Measurements from ENCODE around the gene HS3ST5. TPM values are rescaled to one million over a fixed set of nuclear protein-coding genes. Genes with fewer than 3 reads are reported as not detected.
"Not testable (repeated sequence)": the region's sequence is repeated elsewhere in the genome, so short reads cannot be mapped to it uniquely, and the experiment has no call there.

HS3ST5 gene
- polyA plus RNA-seq, 12 donors: 0.24 to 1.7 (median 1.1) TPM; not detected in 2

DNA sequence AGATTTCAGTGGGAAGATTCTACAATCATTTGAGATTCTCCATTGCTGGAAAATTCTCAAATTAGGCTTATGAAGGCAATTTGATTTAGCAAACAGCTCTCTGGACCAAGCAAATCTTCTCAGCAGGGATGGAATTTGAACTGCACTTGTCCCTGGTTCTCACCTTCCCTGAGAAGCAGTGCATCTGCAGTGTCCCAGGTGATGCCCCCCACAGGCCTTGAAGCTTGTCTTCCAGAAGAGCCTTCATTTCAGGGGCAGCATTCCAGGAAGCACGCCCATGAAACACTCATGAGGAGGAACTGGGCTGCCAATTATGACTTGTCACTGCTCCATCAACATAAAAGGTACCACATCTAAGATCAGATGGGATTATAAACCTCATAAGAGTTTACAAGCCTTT, 289.0 kb downstream of the HS3ST5 start:
- DNase-seq: no peak

DNA sequence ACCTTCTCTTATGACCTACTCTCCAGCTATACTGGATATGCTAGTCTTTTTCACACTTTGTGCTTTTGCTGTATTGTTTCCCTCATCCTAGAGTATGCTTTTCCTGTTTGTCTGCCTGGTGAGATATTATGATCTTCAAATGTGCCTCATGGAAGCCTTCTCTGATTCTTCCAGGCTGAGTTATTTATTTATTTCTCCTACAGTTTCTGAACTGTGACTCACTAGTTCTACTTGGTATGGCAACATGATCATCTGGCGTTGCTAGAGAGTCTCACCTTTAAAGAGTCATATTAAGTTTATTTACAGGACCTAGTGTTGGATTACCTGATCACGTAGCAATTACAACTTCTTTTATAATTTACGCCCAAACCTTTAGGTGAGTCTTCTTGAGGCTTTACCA, 290.7 kb downstream of the HS3ST5 start:
- DNase-seq: no peak

DNA sequence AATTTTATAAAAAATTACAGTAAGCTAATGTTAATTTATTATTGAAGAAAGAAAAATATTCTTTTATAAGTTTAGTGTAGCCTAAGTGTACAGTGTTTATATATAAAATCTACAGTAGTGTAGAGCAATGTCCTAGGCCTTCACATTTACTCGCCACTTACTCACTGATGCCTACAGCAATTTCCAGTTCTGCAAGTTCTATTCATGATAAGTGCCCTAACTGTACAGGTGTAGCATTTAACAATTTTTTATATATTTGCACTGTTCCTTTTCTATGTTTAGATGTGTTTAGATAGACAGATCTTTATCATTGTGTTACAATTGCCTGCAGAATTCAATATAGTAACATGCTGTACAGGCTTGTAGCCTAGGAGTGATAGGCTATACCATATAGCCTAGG, 291.8 kb downstream of the HS3ST5 start:
- DNase-seq: no peak

DNA sequence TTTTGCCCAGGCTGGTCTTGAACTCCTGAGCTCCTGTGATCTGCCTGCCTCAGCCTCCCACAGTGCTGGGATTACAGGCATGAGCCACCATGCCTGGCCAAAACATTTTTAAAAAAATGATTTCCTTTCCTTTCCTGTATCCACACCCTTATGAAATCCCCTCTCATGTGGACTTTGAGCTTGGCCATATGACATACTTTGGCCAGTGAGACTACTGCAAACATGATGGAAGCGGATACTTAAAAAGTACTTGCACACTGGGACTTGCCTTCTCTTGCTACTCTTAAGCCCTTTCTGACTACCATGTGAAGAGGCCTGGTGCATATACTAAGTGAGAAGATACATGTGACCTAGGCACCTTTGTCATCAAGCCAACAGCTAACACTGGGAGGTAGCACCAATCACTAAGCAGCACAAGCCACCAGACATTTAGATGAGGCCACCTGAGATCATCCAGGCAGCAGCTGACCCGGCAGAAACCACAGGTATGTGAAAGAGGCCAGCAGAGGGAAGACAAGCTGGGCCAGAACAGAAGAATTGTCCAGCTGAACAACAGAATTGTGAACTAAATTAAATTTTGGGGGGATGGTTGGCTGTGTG, 293.4 kb downstream of the HS3ST5 start:
- no peak for DNase-seq

DNA sequence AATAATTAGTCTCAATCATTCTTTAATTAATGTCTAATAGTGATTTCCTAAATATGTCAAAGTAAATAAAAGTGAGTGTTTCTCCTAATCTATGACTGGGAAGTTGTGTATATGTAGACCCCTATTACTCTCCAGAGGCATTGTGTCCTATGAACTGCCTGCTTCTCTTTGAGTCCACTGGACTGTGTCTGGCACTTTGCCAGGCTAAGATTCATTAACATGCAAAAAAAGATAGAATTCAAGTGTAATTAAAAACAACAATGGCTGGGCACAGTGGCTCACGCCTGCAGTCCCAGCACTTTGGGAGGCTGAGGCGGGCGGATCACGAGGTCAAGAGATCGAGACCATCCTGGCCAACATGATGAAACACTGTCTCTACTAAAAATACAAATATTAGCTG, 298.3 kb downstream of the HS3ST5 start:
- DNase-seq: not testable (repeated sequence)

DNA sequence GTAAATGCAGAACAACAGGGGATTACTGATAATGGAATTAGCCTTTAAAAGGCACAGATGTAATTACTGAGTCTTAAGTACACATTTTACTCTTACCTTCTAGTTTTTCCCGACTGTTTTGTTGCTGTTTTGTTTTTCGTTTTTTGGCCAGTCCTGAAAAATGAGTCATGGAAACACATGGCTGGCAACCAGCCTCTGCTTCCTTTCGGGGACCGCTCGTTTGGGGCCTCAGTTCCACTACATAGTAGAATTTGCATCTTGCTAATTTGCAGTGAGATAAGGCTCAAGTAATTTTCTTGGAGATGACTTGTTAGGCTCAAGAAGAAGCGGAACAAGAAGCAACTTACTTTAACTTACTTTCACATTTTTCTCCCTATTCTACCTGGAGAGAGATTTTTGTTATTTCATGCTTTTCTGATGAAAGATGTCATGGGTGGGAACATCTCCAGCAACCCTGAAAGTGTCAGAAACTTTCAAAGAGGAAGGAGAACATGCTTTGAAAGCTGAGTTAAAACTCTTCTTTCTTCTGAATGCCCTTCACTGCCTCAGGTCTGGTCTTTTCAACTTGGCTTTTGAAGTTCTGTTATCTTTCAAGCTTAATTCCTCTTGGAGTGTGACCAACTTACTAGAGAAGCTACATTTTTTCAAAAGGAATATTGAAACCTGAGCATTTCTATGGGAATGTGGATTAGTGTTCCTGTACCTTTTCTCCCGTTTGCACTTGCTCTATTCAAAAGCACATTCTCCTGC, 300.4 kb downstream of the HS3ST5 start:
- peak; percentile 53 for DNase-seq

DNA sequence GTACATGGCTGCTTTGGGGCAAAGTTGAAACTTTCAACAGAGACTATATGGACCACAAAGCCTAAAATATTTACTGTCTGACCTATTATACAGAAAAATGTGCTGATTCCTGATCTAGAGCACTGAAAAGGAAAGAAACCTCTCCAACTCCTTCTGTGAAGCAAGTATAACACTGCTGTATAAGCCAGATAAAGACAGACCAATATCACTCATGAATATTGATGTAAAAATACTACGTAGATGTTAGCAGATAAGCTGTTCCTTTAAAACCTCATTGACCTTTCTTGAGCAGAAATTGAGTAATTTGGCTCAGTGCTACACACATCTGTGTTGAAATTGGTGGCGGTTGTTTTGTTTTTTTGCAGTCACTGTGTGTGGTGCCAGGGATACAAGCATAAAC, 302.0 kb downstream of the HS3ST5 start:
- DNase-seq: no peak

DNA sequence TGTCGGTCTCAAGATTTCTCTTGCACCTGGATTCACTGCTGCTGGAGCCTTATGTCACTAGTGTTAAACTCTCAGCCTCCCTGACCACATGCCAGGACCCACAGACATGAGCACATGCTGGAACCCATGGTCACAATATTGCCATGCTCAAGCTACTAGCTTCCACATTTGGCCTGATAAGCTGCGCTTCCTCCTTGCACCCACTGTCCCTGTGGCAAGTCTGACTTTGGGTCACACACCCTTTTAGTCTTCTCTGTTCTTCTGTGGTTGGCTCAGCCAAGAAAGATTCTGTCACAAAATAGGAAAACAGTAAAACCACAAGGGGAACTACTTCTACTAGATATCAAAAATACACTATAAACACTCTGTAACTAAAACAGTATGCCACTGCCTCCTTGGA, 303.0 kb downstream of the HS3ST5 start:
- no peak for DNase-seq

DNA sequence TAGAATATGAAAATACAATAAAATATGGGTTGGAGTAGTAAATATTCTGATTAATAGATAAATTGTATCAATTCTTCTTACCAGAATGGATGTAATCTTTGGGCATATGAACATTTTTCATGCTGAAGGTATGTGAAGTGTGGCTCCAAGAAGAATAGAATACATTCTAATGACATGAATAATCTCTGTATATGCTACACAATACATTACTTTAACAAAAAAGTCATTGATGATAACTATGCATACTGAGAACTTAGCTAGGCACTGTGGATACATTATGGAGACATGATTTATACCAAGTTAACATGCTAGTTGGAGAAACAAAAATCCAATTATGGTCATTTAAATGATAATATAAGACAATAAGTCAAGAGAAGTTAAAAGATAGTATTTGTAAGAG, 309.2 kb downstream of the HS3ST5 start:
- no peak for DNase-seq

DNA sequence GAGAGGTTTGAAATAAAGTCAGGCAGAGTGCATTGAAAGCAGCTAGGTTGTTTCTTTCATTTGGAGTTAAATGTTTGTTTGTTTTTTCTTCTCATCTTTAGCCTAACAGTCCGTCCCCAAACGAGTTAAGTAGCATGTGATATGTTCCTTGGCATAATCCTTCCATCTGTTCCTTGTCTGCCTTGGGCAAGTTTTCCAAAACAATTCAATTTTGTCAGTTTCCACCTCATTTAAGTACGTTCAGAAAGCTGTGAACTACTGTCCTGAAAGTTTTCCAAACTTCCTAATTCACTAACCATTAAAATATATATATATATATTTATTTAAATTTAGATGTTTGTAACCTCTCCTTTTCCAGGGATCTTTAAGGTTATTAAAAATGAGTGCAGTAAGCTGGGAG, 310.1 kb downstream of the HS3ST5 start:
- DNase-seq: no peak

DNA sequence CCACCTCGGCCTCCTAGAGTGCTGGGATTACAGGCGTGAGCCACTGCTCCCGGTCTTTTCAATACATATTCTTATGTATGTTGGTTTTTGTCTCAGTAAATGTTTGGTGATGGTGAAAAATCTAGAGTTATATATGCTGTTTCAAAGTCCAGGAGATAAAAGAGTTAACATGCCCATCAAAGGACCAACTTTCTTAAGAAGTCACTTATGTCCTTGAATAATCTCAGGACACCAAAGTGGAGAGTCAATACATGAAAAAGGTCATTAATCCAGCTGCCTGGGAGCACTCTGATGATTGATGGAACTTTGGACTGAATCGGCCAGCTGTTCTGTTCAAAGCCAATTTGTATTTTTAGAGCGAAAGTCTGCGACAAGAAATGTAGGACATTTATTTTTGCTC, 312.1 kb downstream of the HS3ST5 start:
- no peak for DNase-seq

DNA sequence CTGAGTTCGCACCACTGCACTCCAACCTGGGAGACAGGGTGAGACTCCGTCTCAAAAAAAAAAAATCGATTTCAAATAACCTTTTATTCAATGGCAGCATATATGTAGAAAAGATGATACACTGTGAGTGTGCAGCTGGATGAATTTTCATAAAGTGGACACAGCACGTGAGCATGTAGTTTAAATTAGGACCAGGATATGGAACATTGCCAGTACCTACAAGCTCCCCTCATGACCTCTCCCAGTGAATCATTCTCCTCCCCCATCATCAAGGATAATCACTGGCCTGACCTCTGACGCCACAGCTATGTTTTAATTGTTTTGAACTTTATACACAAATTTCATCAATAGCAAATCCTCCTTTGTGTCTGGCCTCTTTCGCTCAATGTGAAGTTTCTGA, 318.1 kb downstream of the HS3ST5 start:
- no peak for DNase-seq

DNA sequence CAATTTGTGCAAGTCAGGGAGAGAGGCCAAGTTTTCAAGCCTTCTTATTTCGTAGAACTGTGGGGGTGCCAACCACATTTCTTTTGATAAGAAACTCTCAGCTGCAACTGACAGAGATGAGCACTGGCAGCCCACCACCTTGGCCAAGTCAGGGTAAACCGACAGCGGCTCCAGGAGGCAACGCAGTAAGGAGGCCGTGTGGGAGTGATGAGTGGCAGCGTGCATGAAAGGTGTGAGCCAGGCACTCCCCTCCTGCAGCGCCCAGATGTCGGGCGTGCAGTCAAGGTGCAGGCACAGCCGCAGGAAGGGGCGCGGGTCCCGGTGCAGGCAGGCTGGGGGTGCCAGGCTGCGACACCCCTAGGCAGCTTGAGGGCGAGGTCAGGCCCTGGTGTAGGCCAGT, 322.6 kb downstream of the HS3ST5 start:
- no peak for DNase-seq

DNA sequence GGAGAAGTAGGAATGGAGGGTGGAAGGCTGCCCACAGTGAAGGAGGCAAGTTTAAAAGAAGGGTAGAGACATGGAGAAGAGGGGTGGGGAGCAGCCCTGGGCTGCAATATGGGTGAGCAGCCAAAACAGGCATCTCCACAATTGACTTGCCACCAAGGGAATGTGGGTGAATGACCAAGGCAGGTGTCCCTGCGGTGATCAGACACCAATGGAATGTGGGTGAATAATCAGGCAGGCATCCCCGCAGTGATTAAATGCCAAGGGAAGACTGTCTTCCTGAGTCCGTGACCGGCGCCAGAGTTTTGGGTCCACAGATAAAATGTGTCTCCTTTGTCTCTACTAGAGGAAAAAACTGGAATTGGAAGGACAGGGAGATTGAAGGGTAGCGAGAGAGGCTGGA, 325.7 kb downstream of the HS3ST5 start:
- DNase-seq: not testable (repeated sequence)

DNA sequence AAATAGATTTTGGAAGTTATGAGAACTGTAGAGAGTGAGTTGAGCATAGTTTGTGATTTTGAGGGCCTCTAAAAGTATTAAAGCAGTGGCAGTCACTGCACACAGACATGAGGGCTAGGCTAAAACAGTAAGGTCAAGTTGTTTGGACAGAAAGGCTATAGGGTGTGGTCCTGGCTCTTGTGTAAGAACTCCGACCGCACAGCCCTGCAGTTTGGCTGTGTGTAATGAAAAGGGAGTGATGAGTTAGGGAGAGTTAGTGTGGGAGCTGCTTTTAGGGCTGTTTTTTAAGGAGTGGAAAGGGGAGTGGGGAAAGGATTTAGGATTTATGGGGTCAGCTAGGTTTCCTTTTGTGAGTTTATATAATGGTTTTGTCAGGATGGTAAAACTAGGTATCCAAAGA, 328.7 kb downstream of the HS3ST5 start:
- not testable (repeated sequence) for DNase-seq

DNA sequence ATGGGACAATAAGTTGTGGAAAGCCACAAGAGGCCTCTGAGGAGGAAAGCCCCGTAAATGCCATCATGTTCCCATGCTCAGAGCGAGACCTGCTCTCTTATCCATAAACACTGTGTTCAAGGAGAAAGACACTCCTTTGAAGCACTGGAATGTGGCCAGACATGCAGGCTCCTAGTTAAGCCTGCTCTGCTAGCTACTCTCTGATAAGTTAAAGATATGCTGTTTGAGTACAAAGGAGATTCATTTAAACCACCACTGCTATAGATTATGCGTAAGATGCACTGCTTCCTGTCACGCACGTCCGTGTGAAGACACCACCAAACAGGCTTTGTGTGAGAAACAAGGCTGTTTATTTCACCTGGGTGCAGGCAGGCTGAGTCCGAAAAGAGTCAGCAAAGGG, 331.3 kb downstream of the HS3ST5 start:
- DNase-seq: not testable (repeated sequence)

DNA sequence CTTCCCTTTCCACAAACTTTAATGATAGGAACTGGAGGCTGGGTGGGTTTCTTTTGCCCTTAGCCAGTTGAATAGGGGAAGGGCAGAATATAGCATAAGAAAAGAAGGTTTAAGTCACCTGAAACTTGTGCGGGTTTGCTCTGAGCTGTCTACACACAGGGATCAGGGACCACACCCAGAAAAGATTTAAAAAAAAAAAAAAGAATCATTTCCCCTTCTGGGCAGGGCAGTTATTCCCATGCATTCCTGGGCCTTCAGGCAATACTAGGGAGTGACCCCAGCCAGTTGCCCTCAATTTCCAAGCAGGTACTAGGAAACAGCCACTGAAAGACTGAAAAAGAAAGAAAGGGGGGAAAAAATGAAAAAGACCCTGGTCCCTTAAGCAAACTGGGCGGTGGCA, 332.3 kb downstream of the HS3ST5 start:
- no peak for DNase-seq

DNA sequence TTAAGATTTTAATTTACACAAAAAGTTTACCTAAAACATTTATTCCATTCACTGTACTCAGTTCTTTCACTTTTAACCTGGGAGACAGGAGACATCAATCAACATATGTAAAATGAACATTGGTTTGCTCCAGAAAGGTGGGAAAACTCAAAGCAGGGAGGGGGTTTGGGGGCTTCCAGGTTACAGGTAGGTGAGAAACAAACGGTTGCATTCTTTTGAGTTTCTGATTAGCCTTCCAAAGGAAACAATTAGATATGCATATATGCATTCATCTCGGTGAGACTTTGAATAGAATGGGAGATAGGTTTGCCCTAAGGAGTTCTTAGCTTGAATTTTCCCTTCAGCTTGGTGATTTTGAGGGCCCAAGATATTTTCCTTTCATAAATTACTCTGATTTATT, 333.6 kb downstream of the HS3ST5 start:
- no peak for DNase-seq

DNA sequence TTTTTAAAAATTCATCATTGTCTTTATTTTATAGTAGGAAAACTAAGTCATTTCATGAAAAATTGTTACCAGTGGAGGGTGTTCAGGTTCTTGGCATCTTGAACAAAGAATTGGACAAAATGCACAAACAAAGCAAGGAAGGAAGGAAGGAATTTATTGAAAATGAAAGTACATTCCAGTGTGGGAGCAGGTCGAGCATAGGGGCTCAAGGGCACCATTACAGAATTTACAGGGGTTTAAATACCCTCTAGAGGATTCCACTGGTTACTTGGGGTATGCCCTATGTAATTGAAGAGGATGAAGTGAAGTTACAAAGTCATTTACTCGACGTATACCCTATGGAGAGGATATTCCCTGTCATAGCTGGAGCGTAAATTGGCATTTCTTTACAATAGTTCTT, 334.5 kb downstream of the HS3ST5 start:
- DNase-seq: no peak

DNA sequence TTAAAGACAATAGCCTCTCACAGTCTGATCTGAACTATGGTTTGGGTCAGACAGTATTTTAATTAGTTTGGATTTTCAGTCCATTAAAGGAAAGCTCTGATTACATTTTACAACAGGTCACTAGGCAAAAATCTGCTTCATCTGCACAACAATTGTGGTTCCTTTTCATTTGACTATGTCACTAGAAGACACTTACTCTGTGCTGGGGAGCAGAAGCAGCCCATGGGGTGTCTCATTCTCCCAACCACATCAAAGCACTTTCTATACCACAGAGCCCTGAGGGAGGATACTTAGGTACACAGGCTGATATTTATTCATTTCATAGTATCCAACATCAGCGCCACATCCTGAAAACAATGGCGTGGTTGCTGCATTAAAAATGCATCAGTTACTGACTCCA, 335.3 kb downstream of the HS3ST5 start:
- DNase-seq: no peak

Measured in muscle of arm (tissue), 12 donors.